GM19239 (cell line): ENCODE measurements around the gene CNBP.
"Not testable (repeated sequence)": the region's sequence is repeated elsewhere in the genome, so short reads cannot be mapped to it uniquely, and the experiment has no call there.

Source experiments
- DNase-seq: peaks from one replicate; pipeline ENCODE4 v3.0.0; 2011; ENCODE audit warnings: low spot score; ENCODE audit not compliant: insufficient read length
- FAIRE-seq: peaks from 2 replicates; lab custom pipeline; 2011; peaks lifted over from hg19 to GRCh38; lab: Jason Lieb, UNC

Gene CNBP

GRCh38 chr3:129187857-129188256 is 4.2 kb upstream of the CNBP start:
- no peak for DNase-seq

DNA sequence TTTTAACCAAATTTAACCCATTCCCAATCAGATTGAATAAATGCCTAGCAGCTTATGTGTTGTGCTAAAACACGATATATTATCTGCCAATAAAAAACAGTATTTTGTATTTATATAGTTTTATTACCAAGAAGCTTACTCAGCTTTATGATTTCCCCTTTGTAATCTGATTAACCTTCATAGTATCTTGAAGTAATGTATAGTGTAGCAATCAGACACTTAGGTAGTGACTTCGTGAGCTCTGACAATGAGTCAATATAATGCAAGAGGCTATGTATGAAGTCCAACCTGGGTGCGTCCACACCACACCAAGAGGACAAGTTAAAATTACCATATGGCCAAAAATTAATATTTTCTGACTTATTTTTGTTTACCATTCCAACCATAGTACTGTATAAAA is 2.1 kb upstream of the CNBP start:
- FAIRE-seq: no peak
- no peak for DNase-seq

More at GRCh38 chr3:129187857-129188256, 4.2 kb upstream of the CNBP start:
- no peak for FAIRE-seq

DNA sequence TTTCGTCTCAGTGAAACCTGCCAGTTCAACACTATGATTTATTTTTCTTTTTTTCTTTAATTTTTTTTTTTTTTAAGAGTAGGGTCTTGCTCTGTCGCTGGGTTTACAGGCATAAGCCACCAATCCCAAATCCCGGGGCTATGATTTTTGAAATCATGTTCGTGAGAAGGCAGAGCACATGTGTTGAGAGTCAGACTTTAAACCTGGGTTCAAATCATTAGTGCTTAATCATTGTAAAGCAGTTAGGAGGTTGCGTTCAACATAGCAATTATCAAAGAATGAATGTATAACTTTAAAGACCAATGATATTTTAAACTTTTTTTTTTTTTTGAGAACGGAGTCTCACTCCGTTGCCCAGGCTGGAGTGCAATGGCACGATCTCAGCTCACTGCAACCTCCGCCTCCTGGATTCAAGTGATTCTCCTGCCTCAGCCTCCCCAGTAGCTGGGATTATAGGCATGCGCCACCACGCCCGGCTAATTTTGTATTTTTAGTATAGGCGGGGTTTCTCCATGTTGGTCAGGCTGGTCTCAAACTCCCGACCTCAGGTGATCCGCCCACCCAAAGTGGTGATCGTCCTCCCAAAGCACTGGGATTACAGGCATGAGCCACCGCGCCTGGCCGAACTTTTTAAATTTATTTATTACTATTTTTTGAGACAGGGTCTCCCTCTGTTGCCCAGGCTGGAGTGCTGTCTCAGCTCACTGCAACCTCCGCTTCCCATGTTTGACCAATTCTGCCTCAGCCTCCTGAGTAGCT is 1.3 kb upstream of the CNBP start:
- not testable (repeated sequence) for DNase-seq, FAIRE-seq

DNA sequence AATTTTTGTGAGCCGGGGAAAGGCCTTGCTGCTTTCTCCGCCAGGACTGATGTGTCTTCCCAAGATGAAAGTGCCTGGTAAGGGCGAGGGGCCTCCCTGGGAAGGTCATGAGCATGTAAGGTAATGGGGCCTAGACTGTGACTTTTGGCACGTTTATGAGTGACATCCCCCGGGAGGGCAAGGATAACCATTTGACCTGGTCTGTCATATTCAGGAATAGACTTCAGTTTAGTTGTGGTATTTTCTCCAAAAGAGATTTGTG is 631 bp upstream of the CNBP start:
- DNase-seq (no peak), FAIRE-seq (peak; percentile 78)

DNA sequence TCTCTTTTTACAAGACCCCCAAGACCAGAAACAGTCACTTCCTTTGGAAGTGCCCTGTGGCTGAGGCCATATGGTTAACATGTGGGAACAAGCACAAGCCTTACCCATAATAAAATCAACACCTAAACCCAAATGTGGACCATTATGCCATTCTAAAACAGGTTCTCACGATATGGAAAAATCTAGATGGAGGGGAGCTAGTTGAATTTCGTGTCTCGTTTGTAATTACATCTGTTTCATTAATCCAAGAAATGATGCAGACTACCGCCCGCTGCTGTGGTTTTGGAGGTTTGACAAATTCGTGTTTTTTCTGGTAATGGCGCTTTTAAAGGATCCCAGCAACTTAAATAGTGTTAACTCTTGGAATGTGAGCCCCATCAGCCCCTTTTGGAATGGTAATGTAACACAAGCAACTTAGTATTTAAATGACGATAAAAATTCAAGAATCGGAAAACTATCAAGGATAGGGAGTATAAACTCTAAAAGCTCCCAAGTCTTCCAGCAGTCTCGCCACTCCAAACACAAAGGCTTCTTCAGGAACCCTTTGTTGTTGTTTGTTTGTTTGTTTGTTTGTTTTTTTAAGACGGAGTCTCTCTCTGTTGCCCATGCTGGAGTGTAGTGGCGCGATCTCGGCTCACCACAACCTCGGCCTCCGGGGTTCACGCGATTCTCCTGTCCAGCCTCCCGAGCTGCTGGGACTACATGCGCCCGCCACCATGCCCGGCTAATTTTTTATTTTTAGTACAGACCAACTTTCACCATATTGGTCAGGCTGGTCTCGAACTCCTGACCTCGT is 1.1 kb downstream of the CNBP start:
- DNase-seq (no peak), FAIRE-seq (peak; percentile 84)

DNA sequence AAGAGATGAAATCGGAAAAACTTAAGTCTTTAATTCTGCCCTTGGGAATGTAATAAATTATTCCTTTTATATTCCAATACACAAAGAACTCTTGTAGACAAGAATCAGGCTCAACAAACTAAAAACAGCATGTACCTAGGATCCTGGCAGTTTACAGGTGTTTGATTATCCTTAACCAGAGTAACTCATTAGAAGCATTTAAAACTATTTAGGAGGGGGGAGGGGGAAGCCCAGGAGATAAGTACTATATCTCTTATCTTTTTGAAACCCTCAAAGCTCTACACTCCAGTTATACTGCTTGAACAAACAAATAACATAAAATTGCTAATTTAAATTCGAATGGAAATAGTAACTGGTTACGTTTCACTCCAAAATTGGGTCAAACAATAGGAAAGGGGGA is 1.9 kb downstream of the CNBP start:
- FAIRE-seq: no peak
- DNase-seq: no peak

GRCh38 chr3:129180461-129180860 is 3.2 kb downstream of the CNBP start:
- DNase-seq (no peak), FAIRE-seq (no peak)

GRCh38 chr3:129176051-129176450 is 7.6 kb downstream of the CNBP start:
- FAIRE-seq: no peak

GRCh38 chr3:129173725-129174124 is 10.0 kb downstream of the CNBP start:
- DNase-seq: no peak
- FAIRE-seq: no peak

More at GRCh38 chr3:129176051-129176450, 7.6 kb downstream of the CNBP start:
- no peak for DNase-seq

DNA sequence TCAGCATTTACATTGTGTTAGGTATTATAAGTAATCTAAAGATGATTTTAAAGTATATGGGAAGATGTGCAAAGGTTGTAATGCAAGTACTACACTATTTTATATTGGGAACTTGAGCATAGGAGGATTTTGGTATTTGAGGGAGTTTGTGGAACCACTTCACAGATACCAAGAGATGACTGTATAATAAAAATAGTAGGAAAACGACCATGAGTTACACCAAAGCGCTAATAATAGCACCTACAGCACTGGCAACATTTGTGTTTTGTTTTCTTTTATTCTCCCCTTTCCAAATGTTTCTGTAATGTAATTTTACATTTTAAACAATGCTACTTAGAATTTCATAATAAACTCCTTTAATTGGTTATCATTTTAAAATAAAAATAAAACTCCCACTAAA is 10.5 kb downstream of the CNBP start:
- no peak for FAIRE-seq
- DNase-seq: no peak

DNA sequence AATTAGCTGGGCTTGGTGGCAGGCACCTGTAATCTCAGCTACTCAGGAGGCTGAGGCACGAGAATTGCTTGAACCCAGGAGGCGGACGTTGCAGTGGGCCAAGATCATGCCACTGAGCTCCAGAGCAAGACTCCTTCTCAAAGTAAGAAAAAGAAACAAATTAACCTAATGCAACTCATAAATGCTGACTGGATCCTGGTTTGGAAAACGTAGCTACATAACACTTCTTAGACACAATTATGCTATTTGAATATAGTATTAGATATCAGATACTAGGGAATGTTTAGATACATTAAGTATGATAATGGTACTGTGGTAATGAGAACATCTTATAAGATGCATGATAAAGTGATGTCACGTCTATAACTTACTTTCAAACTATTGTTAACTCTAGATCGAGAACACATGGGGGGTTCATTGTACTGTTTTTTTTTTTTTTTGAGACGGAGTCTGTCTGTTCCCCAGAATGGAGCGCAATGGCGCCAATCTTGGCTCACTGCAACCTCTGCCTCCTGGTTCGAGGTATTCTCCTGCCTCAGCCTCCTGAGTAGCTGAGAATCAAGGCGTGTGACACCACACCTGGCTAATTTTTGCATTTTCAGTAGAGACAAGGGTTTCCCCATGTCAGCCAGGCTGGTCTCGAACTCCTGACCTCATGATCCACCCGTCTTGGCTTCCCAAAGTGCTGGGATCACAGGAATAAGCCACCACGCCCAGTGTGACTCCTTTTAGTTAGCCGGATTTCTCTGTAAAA is 16.9 kb downstream of the CNBP start:
- DNase-seq (no peak), FAIRE-seq (no peak)

GRCh38 chr3:129165594-129165993 is 18.1 kb downstream of the CNBP start:
- not testable (repeated sequence) for FAIRE-seq, DNase-seq

GRCh38 chr3:129164500-129164899 is 19.2 kb downstream of the CNBP start:
- DNase-seq: no peak
- no peak for FAIRE-seq

DNA sequence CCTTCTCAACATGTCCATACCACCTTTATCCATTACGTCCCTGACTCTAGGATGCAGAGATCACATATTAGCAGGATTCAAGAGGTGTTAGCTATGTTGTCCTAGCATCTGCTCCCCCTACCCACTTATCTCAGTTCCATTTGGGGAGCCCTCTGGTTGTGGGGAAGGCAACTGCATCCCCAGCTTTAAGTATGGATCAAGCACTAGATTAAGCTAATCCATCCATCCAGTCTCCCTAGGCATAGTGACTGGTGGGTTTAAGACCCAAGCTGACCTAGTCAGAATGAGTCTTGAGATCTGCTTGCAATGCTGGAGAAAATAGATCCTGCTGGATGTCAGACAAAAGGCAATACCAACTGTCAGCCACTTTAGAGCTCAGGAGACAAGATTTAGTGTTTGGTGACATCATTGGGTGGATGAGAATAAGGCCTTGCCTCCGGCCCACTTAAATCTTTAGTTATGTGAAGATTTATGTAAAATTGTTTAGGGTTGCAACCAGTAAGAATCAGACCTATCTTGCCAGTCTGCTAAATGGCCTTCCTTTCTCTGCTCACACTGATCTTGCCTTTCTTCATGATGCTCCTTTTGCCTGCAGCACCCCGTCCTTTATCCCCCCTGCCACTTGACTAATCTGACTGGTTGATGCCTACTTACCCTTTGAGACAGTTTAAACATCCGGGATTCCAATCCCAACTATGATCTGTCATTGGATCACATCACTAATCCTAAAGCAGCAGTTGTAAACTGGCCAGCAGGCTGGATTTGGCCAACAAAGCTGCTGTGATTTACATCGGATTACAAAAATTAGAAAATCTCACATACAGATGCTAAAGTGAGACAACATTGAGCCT is 20.7 kb downstream of the CNBP start:
- no peak for FAIRE-seq
- no peak for DNase-seq

GRCh38 chr3:129161860-129162271 is 21.8 kb downstream of the CNBP start:
- FAIRE-seq: peak; percentile 59
- DNase-seq: no peak

DNA sequence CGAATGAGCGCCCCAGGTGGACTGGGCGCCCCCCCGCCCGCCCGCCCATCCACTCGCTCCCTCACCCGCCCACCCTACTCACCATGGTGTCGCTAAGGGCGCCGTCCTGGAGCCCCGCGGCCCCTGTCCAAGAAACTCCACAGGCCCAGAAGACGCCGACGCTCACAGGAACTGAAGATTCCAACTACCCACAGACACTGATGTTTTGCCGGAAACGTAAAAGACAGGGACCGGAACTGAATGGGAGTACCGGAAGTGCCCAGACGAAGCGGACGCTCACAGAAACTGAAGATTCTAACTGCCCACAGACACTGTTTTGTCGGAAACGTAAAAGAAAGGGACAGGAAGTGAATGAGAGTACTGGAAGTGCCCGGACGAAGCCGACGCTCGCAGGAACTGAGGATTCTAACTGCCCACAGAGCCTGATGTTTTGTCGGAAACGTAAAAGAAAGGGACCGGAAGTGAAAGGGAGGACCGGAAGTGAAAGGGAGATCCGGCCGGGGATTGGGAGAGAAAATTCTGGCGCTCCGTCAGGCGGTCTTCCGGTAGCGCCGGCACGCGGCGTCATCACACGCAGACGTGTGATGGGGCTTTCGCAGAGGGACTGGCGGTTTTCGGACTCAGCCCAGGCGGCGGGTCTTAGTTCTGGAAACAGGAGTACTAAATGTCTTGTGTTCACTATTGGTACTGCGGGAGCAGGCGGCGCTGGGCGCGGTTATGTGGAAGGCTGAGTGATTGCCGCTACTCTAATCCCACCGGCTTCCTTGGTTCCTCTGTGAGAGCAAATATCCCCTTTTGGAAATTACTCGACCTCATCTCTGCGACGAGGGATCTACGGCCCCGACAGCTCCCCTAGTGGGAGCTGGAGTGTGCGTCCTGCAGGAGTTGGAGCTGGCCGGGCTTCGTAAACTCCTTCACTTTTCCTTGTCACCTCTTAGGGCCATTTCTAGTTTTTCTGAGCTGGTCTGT is 22.5 kb downstream of the CNBP start, which contains the start of gene ISY1:
TSS of gene ISY1 (minus strand) at position 173 of the 969 bp plus-strand sequence. CDS start at position 85, 88 bp downstream.
- DNase-seq (peak; percentile 82), FAIRE-seq (peak; percentile 89)

DNA sequence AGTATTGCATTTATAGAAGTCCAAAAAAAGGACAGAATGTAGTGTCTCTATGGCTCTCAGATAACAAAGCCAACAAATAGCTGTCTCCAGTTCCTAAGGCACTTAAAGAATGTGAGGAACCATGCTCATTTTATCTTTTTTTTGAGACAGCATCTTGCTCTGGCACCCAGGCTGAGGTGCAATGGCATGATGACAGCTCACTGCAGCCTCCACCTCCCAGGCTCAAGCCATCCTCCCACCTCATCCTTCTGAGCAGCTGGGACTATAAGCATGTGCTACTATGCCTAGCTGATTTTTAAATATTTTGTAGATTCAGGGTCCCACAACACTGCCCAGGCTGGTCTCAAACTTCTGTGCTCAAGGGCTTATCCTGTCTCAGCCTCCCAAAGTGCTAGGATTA is 38.9 kb downstream of the CNBP start:
- DNase-seq: no peak
- FAIRE-seq: no peak

- not testable (repeated sequence) for FAIRE-seq
Observed at GRCh38 chr3:129141011-129141410, 42.7 kb downstream of the CNBP start.

GRCh38 chr3:129139911-129140310 is 43.8 kb downstream of the CNBP start:
- FAIRE-seq (no peak), DNase-seq (no peak)

More at GRCh38 chr3:129141011-129141410, 42.7 kb downstream of the CNBP start:
- not testable (repeated sequence) for DNase-seq
